Skeletal muscle satellite cell (primary cell): ENCODE measurements around the gene CFAP100.

ENCODE experiments used
- H3K27me3 ChIP-seq: 2 replicates; pipeline ENCODE4 v1.7.0; 2013; ENCODE audit warnings: low read length; ENCODE audit not compliant: control insufficient read depth, insufficient read depth
- H3K36me3 ChIP-seq: 2 replicates; pipeline ENCODE4 v1.7.0; 2013; ENCODE audit warnings: mild to moderate bottlenecking, control low read depth, low read length; ENCODE audit not compliant: insufficient read depth
- H3K4me1 ChIP-seq: 2 replicates; pipeline ENCODE4 v1.7.0; 2013; ENCODE audit warnings: low read length; ENCODE audit not compliant: control insufficient read depth, insufficient read depth
- H3K4me2 ChIP-seq: 2 replicates; pipeline ENCODE4 v1.7.0; 2013; ENCODE audit warnings: mild to moderate bottlenecking, low read length
- H3K4me3 ChIP-seq: 2 replicates; pipeline ENCODE4 v1.7.0; 2013; ENCODE audit warnings: low read length
- H3K9ac ChIP-seq: 2 replicates; pipeline ENCODE4 v1.7.0; 2013; ENCODE audit warnings: mild to moderate bottlenecking, low read depth, low read length, moderate library complexity
- H3K9me3 ChIP-seq: replicated peaks from 2 replicates; pipeline ENCODE4 v1.7.0; 2013; ENCODE audit warnings: mild to moderate bottlenecking, control low read depth, low read length

The CFAP100 gene

GRCh38 chr3:126413693-126414080, 19.0 kb downstream of the CFAP100 start:
- Histone ChIP-seq H3K36me3 (no peaks in the 10 kb centered on the region), H3K27me3 (peaks cover 80% of the 10 kb centered on the region), H3K4me2 (no peak overlapping the region), H3K4me3 (no peak overlapping the region), H3K9me3 (no peaks in the 10 kb centered on the region), H3K9ac (no peak overlapping the region), H3K4me1 (no peaks in the 10 kb centered on the region)

- Histone ChIP-seq H3K9me3 (no peaks in the 10 kb centered on the region), H3K4me3 (no peak overlapping the region), H3K27me3 (peaks cover 76% of the 10 kb centered on the region), H3K36me3 (no peaks in the 10 kb centered on the region), H3K4me2 (no peak overlapping the region), H3K9ac (no peak overlapping the region), H3K4me1 (no peaks in the 10 kb centered on the region)
Observed at GRCh38 chr3:126414406-126414805, 19.7 kb downstream of the CFAP100 start.

GRCh38 chr3:126414961-126415660, 20.4 kb downstream of the CFAP100 start:
- Histone ChIP-seq H3K27me3 (peaks cover 73% of the 10 kb centered on the region), H3K4me2 (no peak overlapping the region), H3K4me1 (no peaks in the 10 kb centered on the region), H3K9me3 (no peaks in the 10 kb centered on the region), H3K9ac (no peak overlapping the region), H3K4me3 (no peak overlapping the region), H3K36me3 (no peaks in the 10 kb centered on the region)

GRCh38 chr3:126415661-126416591, 21.2 kb downstream of the CFAP100 start:
- Histone ChIP-seq H3K4me3 (no peak overlapping the region), H3K4me1 (no peaks in the 10 kb centered on the region), H3K36me3 (no peaks in the 10 kb centered on the region), H3K9ac (no peak overlapping the region), H3K27me3 (peaks cover 65% of the 10 kb centered on the region), H3K4me2 (no peak overlapping the region), H3K9me3 (no peaks in the 10 kb centered on the region)

GRCh38 chr3:126416943-126417342, 22.2 kb downstream of the CFAP100 start:
- H3K9ac ChIP-seq: no peak overlapping the region
- H3K27me3 ChIP-seq: peaks cover 55% of the 10 kb centered on the region
- H3K4me3 ChIP-seq: no peak overlapping the region

GRCh38 chr3:126417515-126417914, 22.8 kb downstream of the CFAP100 start:
- Histone ChIP-seq H3K9ac (no peak overlapping the region), H3K9me3 (no peaks in the 10 kb centered on the region), H3K4me2 (no peak overlapping the region), H3K4me3 (no peak overlapping the region), H3K36me3 (no peaks in the 10 kb centered on the region), H3K27me3 (peaks cover 54% of the 10 kb centered on the region), H3K4me1 (no peaks in the 10 kb centered on the region)

More at GRCh38 chr3:126416943-126417342, 22.2 kb downstream of the CFAP100 start:
- Histone ChIP-seq H3K36me3 (no peaks in the 10 kb centered on the region), H3K9me3 (no peaks in the 10 kb centered on the region), H3K4me1 (no peaks in the 10 kb centered on the region), H3K4me2 (no peak overlapping the region)

- Histone ChIP-seq H3K9ac (no peak overlapping the region), H3K4me2 (no peak overlapping the region), H3K36me3 (no peaks in the 10 kb centered on the region), H3K4me3 (no peak overlapping the region), H3K4me1 (no peaks in the 10 kb centered on the region), H3K9me3 (no peaks in the 10 kb centered on the region), H3K27me3 (peaks cover 48% of the 10 kb centered on the region)
Observed at GRCh38 chr3:126417981-126418530, 23.3 kb downstream of the CFAP100 start.

- Histone ChIP-seq H3K36me3 (no peaks in the 10 kb centered on the region), H3K4me2 (no peak overlapping the region), H3K4me1 (no peaks in the 10 kb centered on the region), H3K9me3 (no peaks in the 10 kb centered on the region), H3K9ac (no peak overlapping the region), H3K27me3 (peaks cover 42% of the 10 kb centered on the region), H3K4me3 (no peak overlapping the region)
Observed at GRCh38 chr3:126418661-126419131, 24.0 kb downstream of the CFAP100 start.

GRCh38 chr3:126419151-126419703, 24.5 kb downstream of the CFAP100 start:
- Histone ChIP-seq H3K9ac (no peak overlapping the region), H3K27me3 (peaks cover 37% of the 10 kb centered on the region), H3K36me3 (no peaks in the 10 kb centered on the region)

GRCh38 chr3:126419886-126420786, 25.4 kb downstream of the CFAP100 start:
- no peak overlapping the region for H3K4me2 ChIP-seq
- no peaks in the 10 kb centered on the region for H3K4me1 ChIP-seq
- H3K27me3 ChIP-seq: peaks cover 28% of the 10 kb centered on the region
- H3K9ac ChIP-seq: no peak overlapping the region
- H3K9me3 ChIP-seq: no peaks in the 10 kb centered on the region
- H3K4me3 ChIP-seq: no peak overlapping the region
- H3K36me3 ChIP-seq: no peaks in the 10 kb centered on the region

More at GRCh38 chr3:126419151-126419703, 24.5 kb downstream of the CFAP100 start:
- no peak overlapping the region for H3K4me3 ChIP-seq
- H3K4me1 ChIP-seq: no peaks in the 10 kb centered on the region
- no peaks in the 10 kb centered on the region for H3K9me3 ChIP-seq
- no peak overlapping the region for H3K4me2 ChIP-seq
